Activated CD4-positive, alpha-beta memory T cell treated with anti-CD3 and anti-CD28 coated beads, Interleukin-2, amount 10 ng/mL, durations not matched to agents 7 days and 5 days (primary cell): ENCODE measurements around the gene RNF125. TPM values are rescaled to one million over a fixed set of nuclear protein-coding genes. Genes with fewer than 3 reads are reported as not detected.
"Not testable (repeated sequence)": the region's sequence is repeated elsewhere in the genome, so short reads cannot be mapped to it uniquely, and the experiment has no call there.

Experiments
- CTCF ChIA-PET: fragments of 350-600 bp; sonication (Branson Sonifier 250); formaldehyde crosslinking; loops from one replicate; lab custom pipeline; 2021; ENCODE audit warnings: antibody characterized with exemption, inconsistent platforms; lab: Charles Lee
- POLR2A ChIA-PET: fragments of 350-600 bp; sonication (Branson Sonifier 250); formaldehyde crosslinking; loops from one replicate; lab custom pipeline; 2021; ENCODE audit warnings: antibody characterized with exemption; lab: Charles Lee
- DNase-seq: peaks from one replicate; pipeline ENCODE4 v3.0.0-alpha.2; 2020
- H3K27ac Mint-ChIP-seq: one replicate; pipeline ENCODE4 v1.8.0; 2021; ENCODE audit warnings: mild to moderate bottlenecking, mixed read lengths
- H3K27me3 Mint-ChIP-seq: one replicate; pipeline ENCODE4 v1.8.0; 2021; ENCODE audit warnings: mixed read lengths
- H3K36me3 Mint-ChIP-seq: one replicate; pipeline ENCODE4 v1.8.0; 2021; ENCODE audit warnings: low read depth, mixed read lengths
- H3K4me1 Mint-ChIP-seq: one replicate; pipeline ENCODE4 v1.8.0; 2021; ENCODE audit warnings: mixed read lengths
- H3K4me3 Mint-ChIP-seq: one replicate; pipeline ENCODE4 v1.8.0; 2021; ENCODE audit warnings: mild to moderate bottlenecking, mixed read lengths
- H3K9me3 Mint-ChIP-seq: one replicate; pipeline ENCODE4 v1.8.0; 2021; ENCODE audit warnings: mixed read lengths
- total RNA-seq, 2 experiments: library from RNA; stranded (reverse); gene quantifications; one replicate each; pipeline ENCODE4 v1.2.3, GENCODE V29; 2021

The RNF125 gene
- total RNA-seq, 2 experiments from 2014 or later = 43.8 to 48.4 TPM

DNA sequence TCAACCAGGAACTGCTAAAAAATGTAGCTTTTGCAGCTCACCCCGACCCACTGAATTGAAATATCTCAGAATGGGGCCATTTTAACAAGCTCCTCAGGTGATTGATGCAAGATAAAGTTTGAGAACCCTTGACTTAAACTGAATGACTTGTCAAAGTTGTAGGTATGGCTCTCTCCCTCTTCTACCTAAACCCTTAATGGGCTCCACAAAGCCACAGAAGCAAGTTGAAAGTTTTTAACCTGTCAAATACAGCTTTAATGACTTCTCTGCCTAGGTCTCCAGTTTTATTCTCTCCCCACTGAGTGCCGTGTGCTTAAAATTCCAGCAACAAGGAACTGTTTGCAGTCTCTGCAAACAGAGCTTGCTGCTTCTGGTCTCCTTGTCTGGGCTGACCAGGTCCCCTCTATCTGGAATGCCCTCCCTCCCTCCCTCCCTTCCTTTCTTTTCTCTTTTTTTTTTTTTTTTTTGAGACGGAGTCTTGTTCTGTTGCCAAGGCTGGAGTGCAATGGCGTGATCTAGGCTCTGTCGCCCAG is 19.7 kb upstream of the RNF125 start:
- POLR2A ChIA-PET = interaction anchor here (1.3 kb wide), 1 partner anchor 19 kb away, joined by 4 read pairs; the partner anchor contains the start of gene RNF125
- CTCF ChIA-PET = no interaction called here
- Mint-ChIP-seq H3K36me3 (no peaks in the 10 kb centered on the region), H3K27ac (no peak overlapping the region), H3K27me3 (peaks cover 5% of the 10 kb centered on the region), H3K4me3 (no peak overlapping the region), H3K4me1 (peaks cover 4% of the 10 kb centered on the region), H3K9me3 (no peaks in the 10 kb centered on the region)
- no peak for DNase-seq

DNA sequence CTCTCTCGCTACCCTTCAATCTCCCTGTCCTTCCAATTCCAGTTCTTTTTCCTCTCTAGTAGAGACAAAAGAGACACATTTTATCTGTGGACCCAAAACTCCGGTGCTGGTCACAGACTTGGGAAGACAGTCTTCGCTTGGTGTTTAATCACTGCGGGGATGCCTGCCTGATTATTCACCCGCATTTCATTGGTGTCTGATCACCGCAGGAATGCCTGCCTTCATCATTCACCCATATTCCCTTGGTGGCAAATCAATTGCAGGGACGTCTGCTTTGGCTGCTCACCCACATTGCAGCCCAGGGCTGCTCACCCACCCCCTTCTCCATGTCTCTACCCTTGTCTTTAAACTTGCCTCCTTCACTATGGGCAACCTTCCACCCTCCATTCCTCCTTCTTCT is 17.5 kb upstream of the RNF125 start:
- H3K27ac Mint-ChIP-seq, H3K36me3 Mint-ChIP-seq, CTCF ChIA-PET, H3K27me3 Mint-ChIP-seq, POLR2A ChIA-PET, H3K4me3 Mint-ChIP-seq, DNase-seq, H3K9me3 Mint-ChIP-seq, H3K4me1 Mint-ChIP-seq: not testable (repeated sequence)

DNA sequence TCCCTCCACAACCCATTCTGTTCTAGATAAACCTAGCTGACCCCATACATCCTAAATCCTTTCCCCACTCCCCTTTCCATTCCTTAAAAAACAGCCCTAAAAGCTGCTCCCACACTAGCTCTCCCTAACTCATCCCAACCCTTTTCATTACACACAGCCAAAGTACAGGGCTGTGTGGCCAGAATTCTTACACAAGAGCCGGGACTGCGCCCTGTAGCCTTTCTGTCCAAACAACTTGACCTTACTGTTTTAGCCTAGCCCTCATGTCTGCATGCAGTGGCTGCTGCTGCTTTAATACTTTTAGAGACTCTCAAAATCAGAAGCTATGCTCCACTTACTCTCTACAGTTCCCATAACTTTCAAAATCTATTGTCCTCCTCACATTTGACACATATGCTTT is 14.8 kb upstream of the RNF125 start:
- CTCF ChIA-PET, DNase-seq, H3K27me3 Mint-ChIP-seq, H3K9me3 Mint-ChIP-seq, H3K27ac Mint-ChIP-seq, H3K36me3 Mint-ChIP-seq, POLR2A ChIA-PET, H3K4me1 Mint-ChIP-seq, H3K4me3 Mint-ChIP-seq: not testable (repeated sequence)

DNA sequence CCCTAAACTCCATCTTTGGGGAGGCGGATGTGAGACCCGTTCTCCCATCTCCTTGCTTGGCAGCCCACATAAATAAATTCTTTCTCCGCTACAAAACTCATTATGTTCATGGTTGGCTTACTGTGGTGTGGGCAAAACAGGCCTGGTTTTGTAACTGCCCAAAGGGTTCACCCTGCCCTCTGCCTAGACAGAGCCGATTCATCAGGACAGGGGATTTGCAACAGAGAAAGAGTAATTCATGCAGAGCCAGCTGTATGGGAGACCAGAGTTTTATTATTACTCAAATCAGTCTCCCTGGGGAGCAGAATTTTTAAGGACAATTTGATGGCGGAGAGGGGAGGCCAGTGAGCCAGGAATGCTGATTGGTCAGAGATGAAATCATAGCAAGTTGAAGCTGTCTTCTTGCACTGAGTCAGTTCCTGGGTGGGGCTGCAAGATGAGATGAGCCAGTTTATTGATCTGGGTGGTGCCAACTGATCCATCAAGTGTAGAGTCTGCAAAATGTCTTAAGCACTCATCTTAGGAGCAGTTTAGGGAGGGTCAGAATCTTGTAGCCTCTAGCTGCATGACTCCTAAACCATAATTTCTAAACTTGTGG is 8.4 kb upstream of the RNF125 start:
- no peak overlapping the region for H3K4me3 Mint-ChIP-seq
- H3K27ac Mint-ChIP-seq = peak overlapping the region; percentile 76
- peaks cover 15% of the 10 kb centered on the region for H3K4me1 Mint-ChIP-seq
- peaks cover 5% of the 10 kb centered on the region for H3K9me3 Mint-ChIP-seq
- no peaks in the 10 kb centered on the region for H3K27me3 Mint-ChIP-seq
- H3K36me3 Mint-ChIP-seq = no peaks in the 10 kb centered on the region
- DNase-seq = peak; percentile 46
- POLR2A ChIA-PET = interaction anchor here (1.0 to 4.3 kb wide), 6 partner anchors 8 to 82 kb away, joined by 5 to 50 read pairs (median 5); partner anchors contain the start of genes RNF125, RNF138 and TRAPPC8
- CTCF ChIA-PET = interaction anchor here (0.9 to 1.4 kb wide), 2 partner anchors 9 to 67 kb away, joined by 3 to 10 read pairs; partner anchors contain the start of genes RNF125 and TRAPPC8

DNA sequence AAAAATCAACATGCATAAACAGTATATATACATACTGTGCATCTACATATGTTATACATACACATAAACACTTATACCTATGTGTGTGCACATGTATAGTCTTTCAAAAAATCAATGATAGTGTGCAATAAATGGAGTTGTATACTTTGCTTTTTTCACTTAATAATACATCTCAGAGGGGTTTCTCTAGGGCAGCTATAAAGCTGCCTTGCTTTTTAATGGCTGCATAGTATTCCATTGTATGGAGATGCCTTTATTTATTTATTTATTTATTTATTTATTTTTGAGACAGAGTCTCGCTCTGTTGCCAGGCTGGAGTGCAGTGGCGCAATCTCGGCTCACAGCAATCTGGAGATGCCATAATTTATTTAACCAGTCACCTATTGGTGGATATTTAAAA is 7.4 kb upstream of the RNF125 start:
- Mint-ChIP-seq H3K36me3 (no peaks in the 10 kb centered on the region), H3K27ac (no peak overlapping the region), H3K4me3 (no peak overlapping the region), H3K9me3 (peaks cover 5% of the 10 kb centered on the region), H3K27me3 (no peaks in the 10 kb centered on the region), H3K4me1 (peaks cover 22% of the 10 kb centered on the region)
- CTCF ChIA-PET = interaction anchor here (1.4 kb wide), 1 partner anchor 8 kb away, joined by 10 read pairs; the partner anchor contains the start of gene RNF125
- no peak for DNase-seq
- POLR2A ChIA-PET = interaction anchor here (1.0 to 4.3 kb wide), 6 partner anchors 7 to 81 kb away, joined by 5 to 50 read pairs (median 5); partner anchors contain the start of genes RNF125, RNF138 and TRAPPC8

DNA sequence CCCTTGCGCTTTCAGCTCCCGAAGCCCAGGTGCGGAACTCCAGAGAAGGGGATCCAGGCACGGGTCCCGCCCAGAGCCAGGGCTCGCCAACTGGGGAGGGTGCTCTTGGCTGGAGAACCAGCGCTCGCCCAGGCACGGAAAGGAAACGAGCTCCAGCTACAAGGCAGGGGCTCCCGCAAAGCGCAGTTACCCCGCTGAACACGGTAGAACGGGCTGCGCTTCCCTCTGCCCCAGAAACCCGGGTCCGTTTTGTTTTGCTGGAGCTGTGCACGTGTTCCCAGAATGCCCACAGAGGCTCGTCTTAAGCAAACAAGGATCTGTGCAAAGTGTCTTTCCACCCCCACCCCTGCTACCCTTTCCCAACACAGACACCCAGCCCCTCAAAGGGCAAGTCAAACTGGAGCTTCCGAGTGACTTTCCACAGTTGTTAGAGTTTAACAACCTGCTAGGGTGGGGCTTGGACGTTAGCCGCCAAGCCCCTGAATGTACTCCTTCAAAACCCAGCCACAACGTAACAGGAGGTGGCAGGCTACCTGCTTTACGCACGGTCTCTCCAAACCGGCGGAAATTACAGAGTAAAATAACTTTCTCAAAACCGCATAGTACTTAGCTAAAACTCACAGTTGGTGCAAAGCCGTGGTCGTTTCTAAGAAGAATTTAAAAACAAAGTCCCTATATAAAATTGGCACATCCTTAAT is 775 bp downstream of the RNF125 start:
- peaks cover 36% of the 10 kb centered on the region for H3K36me3 Mint-ChIP-seq
- H3K9me3 Mint-ChIP-seq = no peaks in the 10 kb centered on the region
- POLR2A ChIA-PET = interaction anchor here (0.8 to 6.2 kb wide), 36 partner anchors 7 to 193 kb away, joined by 3 to 182 read pairs (median 6); partner anchors contain the start of genes RNF138 and TRAPPC8
- peak; percentile 71 for DNase-seq
- peak overlapping the region; percentile 90 for H3K4me3 Mint-ChIP-seq
- CTCF ChIA-PET = interaction anchor here (0.6 to 6.7 kb wide), 25 partner anchors 8 to 139 kb away, joined by 3 to 64 read pairs (median 5); partner anchors contain the start of genes RNF138 and TRAPPC8
- peaks cover 57% of the 10 kb centered on the region for H3K4me1 Mint-ChIP-seq
- H3K27me3 Mint-ChIP-seq = no peaks in the 10 kb centered on the region
- H3K27ac Mint-ChIP-seq = peak overlapping the region; percentile 99

DNA sequence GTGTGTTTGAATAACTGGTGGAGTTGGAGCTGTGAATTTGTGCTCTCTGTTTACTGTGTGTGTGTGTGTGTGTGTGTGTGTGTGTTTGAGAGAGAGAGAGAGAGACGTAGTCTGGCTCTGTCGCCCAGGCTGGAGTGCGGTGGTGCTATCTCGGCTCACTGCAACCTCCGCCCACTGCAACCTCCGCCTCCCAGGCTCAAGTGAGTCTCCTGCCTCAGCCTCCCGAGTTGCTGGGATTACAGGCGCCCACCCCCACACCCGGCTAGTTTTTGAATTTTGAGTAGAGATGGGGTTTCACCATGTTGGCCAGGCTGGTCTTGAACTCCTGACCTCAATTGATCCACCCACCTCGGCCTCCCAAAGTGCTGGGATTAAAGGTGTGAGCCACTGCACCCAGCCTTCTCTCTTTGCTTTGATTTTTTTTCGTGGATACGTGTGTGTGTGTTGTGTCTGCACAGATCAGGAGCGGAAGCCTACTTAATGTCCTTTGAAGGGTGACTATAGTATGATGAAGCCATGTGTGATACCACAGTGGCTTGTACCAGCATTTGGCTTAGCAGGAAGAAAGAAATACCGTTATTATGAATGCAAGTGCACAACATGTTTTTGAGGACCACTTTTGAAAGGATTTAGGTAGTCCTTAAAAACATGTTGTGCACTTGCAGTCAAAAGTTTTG is 1.5 kb downstream of the RNF125 start:
- H3K27ac Mint-ChIP-seq = peak overlapping the region; percentile 99
- peaks cover 61% of the 10 kb centered on the region for H3K4me1 Mint-ChIP-seq
- not testable (repeated sequence) for H3K9me3 Mint-ChIP-seq, H3K27me3 Mint-ChIP-seq
- peak overlapping the region; percentile 90 for H3K4me3 Mint-ChIP-seq
- CTCF ChIA-PET = interaction anchor here (0.6 to 6.7 kb wide), 18 partner anchors 10 to 137 kb away, joined by 3 to 64 read pairs (median 6); partner anchors contain the start of gene TRAPPC8
- POLR2A ChIA-PET = interaction anchor here (0.8 to 6.2 kb wide), 31 partner anchors 9 to 194 kb away, joined by 3 to 182 read pairs (median 7); partner anchors contain the start of genes RNF138 and TRAPPC8
- DNase-seq = peak; percentile 71
- H3K36me3 Mint-ChIP-seq = peaks cover 42% of the 10 kb centered on the region

DNA sequence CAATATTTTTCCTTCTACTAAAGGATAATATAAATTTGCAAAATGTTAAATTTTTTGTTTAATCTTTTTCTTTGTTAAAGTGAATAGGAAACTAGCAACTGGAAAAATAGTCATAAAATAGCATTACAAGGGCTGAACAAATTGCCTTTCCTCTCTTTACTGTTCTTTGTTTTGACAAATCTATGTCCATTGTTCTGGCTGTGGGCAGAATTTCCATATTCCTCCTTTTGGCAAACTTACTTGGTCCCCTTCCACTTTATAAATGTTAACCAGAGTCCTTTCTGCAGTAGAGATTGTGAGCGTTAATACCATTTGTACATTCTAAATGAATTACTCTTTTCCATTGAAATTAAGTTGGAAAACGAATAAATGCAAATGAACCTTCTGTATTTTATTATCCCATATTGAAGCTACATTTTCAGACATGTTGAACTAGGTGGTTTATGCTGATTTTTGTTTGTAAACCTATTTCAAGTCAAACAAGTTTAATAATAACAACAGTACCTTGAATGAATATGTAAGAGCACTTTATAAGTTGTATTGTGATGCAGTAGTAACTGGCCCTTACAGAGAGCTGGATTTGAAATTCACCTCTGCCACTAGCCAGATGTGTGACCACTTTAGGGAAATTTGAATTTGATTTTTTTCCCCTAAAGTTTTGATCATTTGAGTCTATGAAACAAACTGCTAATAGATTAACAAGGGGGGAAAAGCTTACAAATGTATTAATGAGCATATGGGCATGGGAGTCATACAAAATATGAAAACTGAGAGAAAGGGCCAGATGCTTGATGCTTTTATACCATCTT is 3.3 kb downstream of the RNF125 start:
- ChIA-PET POLR2A (interaction anchor here (1.2 to 6.0 kb wide), 4 partner anchors 19 to 69 kb away, joined by 3 to 166 read pairs (median 5); partner anchors contain the start of gene RNF138), CTCF (interaction anchor here (1.0 to 6.7 kb wide), 4 partner anchors 13 to 79 kb away, joined by 3 to 64 read pairs (median 8); partner anchors contain the start of gene TRAPPC8)
- no peaks in the 10 kb centered on the region for H3K9me3 Mint-ChIP-seq
- no peak for DNase-seq
- no peaks in the 10 kb centered on the region for H3K27me3 Mint-ChIP-seq
- peak overlapping the region; percentile 50 for H3K4me3 Mint-ChIP-seq
- H3K27ac Mint-ChIP-seq = no peak overlapping the region
- H3K4me1 Mint-ChIP-seq = peaks cover 66% of the 10 kb centered on the region
- H3K36me3 Mint-ChIP-seq = peaks cover 54% of the 10 kb centered on the region

DNA sequence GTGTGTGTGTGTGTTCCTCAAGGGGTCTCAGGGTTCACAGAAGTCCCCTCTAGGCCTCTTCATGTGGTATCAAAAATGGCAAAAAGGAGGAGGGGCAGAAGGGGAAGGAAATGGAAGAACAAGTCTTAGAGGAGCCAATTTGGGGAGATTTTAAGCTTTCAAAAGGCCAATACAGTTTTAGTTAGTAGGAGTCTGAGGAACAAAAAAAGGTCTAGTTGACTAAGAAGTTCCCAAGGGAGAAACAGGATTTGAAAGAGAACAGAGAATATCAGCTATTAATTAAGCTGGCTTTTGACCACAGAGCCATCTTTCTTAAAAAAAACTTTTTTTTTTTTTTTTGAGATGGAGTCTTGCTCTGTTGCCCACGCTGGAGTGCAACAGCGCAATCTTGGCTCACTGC is 7.1 kb downstream of the RNF125 start:
- H3K4me1 Mint-ChIP-seq = peaks cover 79% of the 10 kb centered on the region
- no peaks in the 10 kb centered on the region for H3K9me3 Mint-ChIP-seq
- H3K27ac Mint-ChIP-seq = peak overlapping the region; percentile 78
- H3K4me3 Mint-ChIP-seq = peak overlapping the region; percentile 41
- peaks cover 67% of the 10 kb centered on the region for H3K36me3 Mint-ChIP-seq
- DNase-seq = no peak
- H3K27me3 Mint-ChIP-seq = no peaks in the 10 kb centered on the region
- ChIA-PET POLR2A (interaction anchor here (0.7 to 2.1 kb wide), 6 partner anchors 7 to 67 kb away, joined by 3 to 13 read pairs (median 10); partner anchors contain the start of genes RNF125 and RNF138), CTCF (interaction anchor here (1.4 to 2.0 kb wide), 4 partner anchors 11 to 46 kb away, joined by 4 to 19 read pairs (median 5); no protein-coding TSS in a partner anchor)

DNA sequence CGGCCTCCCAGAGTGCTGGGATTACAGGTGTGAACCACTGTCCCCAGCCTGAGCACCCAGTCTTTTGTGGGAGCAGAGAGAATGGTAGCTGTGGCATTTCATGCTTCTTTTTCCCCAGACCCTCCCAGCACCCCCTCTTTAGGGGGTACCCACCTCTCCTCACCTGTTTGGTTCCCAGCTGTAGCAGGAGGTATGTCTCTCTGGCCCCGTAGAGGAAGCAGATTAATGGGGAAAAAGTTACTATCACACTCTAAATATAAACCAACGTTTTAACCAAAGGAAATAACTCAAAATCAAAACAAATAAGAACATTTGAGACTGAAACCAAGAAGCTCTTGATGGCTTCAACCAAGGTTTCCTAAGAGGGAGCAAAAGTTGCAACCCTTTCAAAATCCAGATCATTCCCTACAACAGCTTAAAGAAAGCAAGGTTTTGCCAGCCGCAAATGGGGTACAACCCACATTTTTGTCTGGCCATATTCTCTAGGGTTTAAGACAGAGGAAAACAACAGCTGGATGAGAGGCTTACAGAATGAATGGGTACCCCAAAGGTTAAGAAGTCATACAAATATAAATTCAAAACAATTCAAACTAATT is 8.0 kb downstream of the RNF125 start:
- H3K4me3 Mint-ChIP-seq = peak overlapping the region; percentile 59
- peaks cover 72% of the 10 kb centered on the region for H3K36me3 Mint-ChIP-seq
- H3K9me3 Mint-ChIP-seq = no peaks in the 10 kb centered on the region
- ChIA-PET POLR2A (interaction anchor here (0.7 to 2.1 kb wide), 7 partner anchors 8 to 66 kb away, joined by 3 to 13 read pairs (median 9); partner anchors contain the start of genes RNF125 and RNF138), CTCF (interaction anchor here (1.2 to 2.0 kb wide), 6 partner anchors 8 to 83 kb away, joined by 4 to 19 read pairs (median 5); partner anchors contain the start of genes RNF125 and TRAPPC8)
- peaks cover 78% of the 10 kb centered on the region for H3K4me1 Mint-ChIP-seq
- DNase-seq = no peak
- H3K27me3 Mint-ChIP-seq = no peaks in the 10 kb centered on the region
- H3K27ac Mint-ChIP-seq = peak overlapping the region; percentile 78

DNA sequence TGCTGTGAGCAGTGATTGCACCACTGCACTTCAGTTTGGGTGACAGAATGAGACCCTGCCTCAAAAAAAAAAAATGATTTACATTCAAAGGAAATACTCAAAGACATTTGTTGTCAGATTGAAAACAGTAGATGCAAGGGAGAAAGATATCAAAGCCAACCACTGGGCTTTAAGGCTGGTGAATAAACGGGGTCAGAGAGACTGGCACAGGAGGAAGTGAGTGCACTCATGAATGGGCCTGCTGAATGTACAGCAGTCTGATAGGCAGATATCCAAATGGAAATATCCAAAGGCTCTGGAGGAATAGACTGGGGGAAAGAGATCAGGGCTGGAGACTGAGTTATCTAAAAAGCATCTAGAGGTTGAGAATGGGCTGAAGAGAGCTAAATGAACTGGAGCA is 10.9 kb downstream of the RNF125 start:
- H3K27me3 Mint-ChIP-seq = no peaks in the 10 kb centered on the region
- POLR2A ChIA-PET = interaction anchor here (1.4 to 2.2 kb wide), 3 partner anchors 9 to 21 kb away, joined by 3 to 10 read pairs (median 4); partner anchors contain the start of gene RNF125
- H3K36me3 Mint-ChIP-seq = peaks cover 75% of the 10 kb centered on the region
- CTCF ChIA-PET = interaction anchor here (1.0 to 1.2 kb wide), 3 partner anchors 10 to 43 kb away, joined by 3 to 6 read pairs (median 4); partner anchors contain the start of gene RNF125
- no peak for DNase-seq
- H3K4me1 Mint-ChIP-seq = peaks cover 75% of the 10 kb centered on the region
- H3K9me3 Mint-ChIP-seq = no peaks in the 10 kb centered on the region
- no peak overlapping the region for H3K4me3 Mint-ChIP-seq
- H3K27ac Mint-ChIP-seq = peak overlapping the region; percentile 48
